Dermis blood vessel endothelial cell (primary cell): ENCODE data around the gene HCN2. TPM values are rescaled to one million over a fixed set of nuclear protein-coding genes. Genes with fewer than 3 reads are reported as not detected.
A peak's percentile ranks its signal among the peaks of the same experiment; 100 is the strongest.

Source experiments
- DNase-seq: peaks from one replicate; pipeline ENCODE4 v3.0.0; 2010
- total RNA-seq: library from RNA; depleted of rRNA; stranded (reverse); fragments of >200 nt; gene quantifications from 2 replicates; pipeline ENCODE4 v1.2.3, GENCODE V29; 2014

Gene HCN2
- total RNA-seq, result 0.34 and 0.70 TPM in 2 replicates

DNA sequence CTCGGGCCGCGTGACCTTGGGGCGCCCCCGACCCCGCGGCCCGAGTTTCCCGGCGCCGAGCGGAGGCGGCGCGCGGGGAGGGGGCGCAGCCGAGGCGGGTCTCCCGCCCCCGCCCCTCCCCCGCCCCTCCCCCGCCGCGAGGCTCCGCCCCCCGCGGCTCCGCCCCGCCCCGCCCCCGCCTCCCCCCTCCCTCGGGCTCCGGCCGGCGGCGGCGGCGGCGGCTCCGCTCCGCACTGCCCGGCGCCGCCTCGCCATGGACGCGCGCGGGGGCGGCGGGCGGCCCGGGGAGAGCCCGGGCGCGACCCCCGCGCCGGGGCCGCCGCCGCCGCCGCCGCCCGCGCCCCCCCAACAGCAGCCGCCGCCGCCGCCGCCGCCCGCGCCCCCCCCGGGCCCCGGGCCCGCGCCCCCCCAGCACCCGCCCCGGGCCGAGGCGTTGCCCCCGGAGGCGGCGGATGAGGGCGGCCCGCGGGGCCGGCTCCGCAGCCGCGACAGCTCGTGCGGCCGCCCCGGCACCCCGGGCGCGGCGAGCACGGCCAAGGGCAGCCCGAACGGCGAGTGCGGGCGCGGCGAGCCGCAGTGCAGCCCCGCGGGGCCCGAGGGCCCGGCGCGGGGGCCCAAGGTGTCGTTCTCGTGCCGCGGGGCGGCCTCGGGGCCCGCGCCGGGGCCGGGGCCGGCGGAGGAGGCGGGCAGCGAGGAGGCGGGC lies at the start of gene HCN2:
Gene HCN2, plus strand, starts transcription at position 189 of the 703 bp plus-strand sequence. Its CDS starts 65 bp downstream, at position 254.
- DNase-seq, result no peak

DNA sequence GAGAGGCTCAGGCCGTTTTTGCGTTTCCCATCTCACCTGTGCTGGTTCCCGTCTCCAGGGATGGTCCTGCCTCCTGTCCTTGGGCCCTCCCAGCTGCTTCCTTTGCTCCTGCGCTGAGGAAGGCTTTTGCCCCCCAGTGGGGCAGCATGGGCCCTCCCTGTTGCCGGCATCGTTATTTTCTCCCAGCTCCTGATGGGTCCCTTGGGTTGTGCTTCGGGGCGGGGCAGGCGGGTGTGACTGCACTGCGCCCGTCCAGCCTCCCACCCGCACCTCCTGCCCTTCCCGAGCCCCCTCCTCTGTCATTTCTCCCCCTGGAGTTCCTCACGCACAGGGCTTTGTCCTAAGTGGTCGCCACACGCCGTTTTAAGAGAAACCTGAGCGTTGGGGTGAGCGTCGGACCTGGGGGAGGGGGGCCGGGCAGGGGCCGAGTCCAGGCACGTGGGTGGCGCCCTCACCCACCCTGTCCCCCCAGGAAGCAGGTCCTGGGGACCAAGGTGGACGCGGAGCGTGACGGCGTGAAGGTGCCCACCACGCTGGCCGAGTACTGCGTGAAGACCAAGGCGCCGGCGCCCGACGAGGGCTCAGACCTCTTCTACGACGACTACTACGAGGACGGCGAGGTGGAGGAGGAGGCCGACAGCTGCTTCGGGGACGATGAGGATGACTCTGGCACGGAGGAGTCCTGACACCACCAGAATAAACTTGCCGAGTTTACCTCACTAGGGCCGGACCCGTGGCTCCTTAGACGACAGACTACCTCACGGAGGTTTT lies 48.6 kb upstream of the HCN2 start:
- DNase-seq, result no peak

DNA sequence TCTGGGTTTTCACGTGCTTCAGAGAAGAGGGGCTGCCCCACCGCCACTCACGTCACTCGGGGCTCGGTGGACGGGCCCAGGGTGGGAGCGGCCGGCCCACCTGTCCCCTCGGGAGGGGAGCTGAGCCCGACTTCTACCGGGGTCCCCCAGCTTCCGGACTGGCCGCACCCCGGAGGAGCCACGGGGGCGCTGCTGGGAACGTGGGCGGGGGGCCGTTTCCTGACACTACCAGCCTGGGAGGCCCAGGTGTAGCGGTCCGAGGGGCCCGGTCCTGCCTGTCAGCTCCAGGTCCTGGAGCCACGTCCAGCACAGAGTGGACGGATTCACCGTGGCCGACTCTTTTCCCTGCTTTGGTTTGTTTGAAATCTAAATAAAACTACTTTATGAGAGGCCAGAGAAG lies 48.0 kb upstream of the HCN2 start:
- no peak for DNase-seq

DNA sequence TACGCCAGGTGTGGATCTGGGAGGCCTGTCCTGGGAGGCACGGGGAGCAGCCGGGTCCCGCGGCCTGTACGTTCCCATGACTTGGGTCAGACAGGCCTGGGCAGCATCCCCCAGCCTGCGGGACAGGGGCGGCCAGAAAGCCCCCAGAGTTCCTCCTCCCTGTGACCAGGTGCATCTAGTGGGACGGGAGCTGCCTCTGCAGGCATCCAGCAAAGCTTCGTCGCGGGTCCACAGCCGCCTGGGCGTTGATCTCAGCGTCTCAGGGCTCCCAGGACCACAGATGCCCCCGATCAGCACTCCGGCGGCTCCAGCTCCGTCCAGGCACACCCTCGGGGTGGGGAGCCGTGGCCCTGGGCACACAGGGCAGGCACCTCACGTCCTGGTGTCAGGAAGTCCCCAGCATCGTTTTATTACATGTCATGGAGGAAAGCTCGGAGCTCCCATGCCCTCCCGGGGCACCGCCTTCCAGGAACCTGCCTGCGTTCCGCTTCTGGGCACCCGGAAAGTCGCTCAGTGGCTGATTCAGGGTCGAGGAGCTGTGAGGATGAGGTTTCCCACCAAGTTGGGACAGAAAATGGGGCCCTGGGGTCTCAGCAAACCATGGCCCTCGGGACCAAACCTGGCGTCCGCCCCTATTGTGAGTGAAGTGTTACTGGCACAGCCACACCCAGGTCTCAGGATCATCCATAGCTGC lies 47.4 kb upstream of the HCN2 start:
- DNase-seq, result no peak

DNA sequence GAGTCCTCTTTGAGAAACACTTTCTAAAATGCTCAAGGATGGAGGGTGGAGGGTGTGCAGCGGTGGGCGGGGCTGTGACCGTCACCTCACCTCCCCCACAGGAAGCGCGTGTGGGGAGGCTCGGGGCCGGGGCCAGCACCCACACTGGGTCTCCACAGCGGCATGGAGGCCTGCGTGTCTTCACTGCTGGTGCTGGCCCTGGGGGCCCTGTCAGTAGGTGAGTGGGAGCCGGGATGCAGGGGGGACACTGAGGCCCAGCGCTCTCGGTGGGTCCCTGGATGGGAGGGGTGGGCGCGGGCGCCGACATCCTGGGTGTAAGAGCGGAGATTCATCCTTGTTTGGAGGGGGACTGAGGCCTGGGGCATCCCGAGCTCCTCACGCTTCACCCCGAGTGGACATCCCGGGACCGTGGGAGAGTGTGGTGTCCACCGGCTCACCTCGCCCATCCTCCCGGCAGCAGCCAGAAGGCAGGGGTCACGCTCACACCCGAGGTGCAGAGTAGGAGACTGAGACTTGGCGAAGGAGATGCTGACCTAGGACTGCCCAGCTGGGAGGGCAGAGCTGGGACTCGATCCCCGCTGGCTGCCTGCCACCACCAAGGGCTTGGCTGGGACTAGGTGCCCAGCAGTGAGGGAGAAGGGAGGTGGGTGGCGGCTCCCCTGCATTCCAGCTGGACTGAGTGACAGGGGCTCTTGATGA lies 45.6 kb upstream of the HCN2 start, which contains the start of gene GZMM:
Gene GZMM, plus strand, starts transcription at position 144 of the 699 bp plus-strand sequence. Its CDS starts 19 bp downstream, at position 163.
- DNase-seq, result no peak

DNA sequence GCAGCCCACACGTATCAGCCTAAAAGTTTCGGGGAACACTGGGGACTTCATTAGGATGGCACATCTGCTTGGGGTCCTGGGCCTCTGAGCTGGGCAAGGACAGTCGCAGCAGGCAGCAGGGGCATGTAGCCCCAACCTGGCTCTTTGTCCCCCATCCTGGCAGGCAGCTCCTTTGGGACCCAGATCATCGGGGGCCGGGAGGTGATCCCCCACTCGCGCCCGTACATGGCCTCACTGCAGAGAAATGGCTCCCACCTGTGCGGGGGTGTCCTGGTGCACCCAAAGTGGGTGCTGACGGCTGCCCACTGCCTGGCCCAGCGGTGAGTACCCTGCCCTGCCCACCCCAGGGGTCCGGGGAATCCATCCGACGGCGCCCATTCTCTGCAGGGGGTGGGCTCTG lies 42.6 kb upstream of the HCN2 start:
- DNase-seq, result no peak

DNA sequence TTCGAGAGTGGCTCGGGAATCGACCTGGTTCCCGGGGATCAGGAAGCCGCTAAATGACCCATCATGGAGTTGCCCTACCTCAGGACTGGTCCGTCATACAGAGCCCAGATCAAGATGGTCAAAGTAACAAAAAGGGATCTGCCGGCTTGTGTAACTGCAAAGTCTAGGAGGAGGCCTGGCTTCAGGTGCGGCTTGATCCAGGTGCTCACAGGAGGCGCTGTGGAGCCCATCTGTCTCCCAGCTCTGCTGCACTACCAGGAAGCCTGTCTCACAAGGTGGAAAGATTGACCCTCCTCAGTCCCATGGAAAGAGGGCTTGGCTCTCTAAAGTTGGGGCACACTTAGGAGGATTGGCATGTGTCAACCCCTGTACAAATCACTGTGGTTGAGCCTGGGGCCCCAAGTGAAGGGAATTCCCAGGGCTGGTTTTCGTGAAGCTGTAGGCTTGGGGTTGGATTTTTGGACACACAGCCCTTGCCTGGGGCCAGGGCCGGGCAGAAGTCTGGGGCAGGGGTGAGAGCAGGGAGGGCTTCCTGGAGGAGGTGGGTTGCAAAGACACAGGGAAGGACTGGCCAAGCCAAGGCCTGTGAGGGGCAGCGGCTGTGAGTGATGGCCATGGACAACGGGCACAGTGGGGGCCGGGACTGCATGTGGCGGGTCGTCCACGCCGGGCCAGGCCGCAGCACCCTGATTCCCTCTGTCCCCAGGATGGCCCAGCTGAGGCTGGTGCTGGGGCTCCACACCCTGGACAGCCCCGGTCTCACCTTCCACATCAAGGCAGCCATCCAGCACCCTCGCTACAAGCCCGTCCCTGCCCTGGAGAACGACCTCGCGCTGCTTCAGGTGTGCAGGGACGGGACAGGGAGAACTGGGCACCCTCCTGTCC lies 41.6 kb upstream of the HCN2 start:
- no peak for DNase-seq

DNA sequence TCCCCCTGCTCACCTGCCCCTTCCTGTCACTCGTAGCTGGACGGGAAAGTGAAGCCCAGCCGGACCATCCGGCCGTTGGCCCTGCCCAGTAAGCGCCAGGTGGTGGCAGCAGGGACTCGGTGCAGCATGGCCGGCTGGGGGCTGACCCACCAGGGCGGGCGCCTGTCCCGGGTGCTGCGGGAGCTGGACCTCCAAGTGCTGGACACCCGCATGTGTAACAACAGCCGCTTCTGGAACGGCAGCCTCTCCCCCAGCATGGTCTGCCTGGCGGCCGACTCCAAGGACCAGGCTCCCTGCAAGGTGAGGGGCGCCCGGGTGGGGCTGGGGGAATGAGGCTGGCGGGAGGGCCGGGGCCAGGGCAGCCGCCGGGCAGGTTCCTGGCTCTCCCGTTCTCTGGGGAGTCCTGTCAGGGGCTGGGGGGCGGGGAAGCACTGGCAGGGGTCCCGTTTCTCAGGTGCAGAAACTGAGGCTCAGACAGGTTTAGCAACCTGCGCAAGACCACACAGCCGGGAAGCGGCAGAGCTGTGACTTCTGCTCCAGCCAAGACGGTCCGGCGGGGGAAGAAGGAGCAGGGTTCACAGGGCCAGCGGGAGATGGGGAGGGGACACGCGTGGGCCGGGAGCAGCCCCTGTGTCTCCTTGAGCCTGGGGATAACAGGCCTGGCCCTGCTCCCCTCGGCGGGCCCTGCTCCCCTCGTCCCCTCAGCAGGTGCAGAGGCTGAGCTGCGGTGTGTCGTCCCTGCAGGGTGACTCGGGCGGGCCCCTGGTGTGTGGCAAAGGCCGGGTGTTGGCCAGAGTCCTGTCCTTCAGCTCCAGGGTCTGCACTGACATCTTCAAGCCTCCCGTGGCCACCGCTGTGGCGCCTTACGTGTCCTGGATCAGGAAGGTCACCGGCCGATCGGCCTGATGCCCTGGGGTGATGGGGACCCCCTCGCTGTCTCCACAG lies 40.5 kb upstream of the HCN2 start:
- no peak for DNase-seq

DNA sequence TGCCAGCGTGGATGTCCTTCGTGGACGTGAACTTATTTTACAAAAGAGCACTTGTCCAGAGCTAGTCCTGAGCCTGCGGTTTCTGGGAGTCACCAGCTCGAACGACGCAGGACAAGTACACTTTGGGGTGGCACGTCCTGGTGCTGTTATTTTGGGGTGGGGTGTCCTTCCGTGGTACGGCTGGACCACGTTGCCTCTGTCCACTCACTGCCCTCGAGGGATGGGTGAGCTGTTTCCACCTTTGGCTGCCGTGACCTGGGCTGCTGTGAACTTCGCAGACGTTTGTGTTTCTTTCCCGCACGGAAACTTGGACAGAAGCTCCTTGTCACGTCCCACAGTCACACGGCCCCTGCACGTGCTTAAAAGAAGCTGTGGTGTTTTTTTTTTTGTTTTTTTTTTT lies 34.9 kb upstream of the HCN2 start:
- no peak for DNase-seq

DNA sequence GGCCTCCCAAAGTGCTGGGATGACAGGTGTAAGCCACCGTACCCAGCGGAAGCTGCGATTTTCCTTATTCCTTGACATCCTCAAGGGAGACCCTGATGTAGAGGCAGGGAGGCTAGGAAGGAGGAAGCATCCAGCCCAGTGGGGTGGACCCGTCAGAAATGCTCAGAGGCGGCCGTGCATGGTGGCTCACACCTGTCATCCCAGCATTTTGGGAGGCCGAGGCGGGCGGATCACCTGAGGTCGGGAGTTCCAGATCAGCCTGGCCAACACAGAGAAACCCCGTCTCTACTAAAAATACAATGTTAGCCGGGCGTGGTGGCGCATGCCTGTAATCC lies 34.2 kb upstream of the HCN2 start:
- no peak for DNase-seq

DNA sequence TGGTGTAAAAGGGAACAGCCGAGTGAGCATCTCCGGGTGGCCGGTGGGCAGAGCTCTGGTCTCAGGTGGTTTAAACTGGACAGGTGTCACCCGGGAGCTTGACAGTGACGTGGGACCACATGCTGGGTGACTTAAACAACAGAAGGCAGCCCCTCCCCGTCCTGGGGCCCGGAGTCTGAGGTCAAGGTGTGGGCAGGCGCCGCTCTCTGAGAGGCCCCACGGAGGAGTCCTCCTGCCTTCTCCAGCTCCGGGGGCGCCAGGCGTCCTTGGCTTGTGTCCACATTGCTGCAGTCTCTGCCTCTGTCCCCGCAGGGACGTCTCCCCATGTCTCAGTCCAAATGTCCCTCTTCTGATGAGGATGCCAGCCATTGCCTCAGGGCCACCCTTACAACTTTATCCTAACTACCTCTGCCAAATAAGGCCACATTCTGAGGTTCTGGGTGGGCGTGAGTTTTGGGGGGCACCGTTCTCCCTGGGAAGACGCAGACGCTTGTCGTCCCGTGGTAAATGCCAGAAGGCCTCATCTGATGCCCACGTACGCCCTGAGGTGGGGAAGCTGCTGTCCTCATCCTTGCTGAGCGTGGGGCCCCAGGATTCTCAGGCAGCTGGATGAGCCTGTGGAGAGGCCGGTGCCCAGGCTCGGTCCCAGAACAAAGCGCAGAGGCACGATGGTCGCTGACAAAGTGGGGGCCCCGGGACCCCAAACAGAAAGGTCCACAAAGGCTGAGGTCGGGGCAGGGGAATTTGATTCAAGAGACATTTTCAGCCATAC lies 32.9 kb upstream of the HCN2 start:
- no peak for DNase-seq

DNA sequence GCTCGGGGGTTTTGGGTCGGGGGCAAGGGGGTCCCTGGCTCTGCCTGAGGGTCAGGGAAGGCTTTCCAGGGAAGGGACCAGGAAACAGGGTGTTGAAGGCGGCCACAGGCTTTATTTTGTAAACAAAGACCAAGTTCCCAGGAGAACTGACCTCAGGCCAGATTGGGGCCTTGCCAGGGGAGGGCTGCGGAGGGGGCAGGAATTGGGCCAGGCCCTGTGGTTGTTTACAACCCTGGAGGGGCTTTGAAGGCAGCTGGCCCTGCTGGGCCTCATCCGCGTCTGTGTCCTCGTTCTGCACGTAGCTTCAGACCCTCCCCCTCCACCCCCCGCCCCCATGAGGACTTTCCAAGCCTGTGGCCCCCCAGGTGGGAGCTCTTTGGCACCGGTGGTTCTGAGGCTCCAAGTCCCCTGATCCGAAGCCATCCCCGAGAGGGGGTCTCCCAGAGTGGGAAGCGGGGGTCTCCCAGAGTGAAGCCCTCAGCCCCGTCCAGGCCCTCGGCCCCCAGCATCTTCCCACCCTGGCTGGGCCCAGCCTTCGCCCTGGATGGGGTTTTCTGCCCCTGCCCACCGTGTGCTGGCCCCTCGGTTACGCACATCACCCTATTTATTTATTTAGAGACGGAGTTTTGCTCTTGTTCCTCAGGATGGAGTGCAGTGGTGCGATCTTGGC lies 30.8 kb upstream of the HCN2 start:
- no peak for DNase-seq

DNA sequence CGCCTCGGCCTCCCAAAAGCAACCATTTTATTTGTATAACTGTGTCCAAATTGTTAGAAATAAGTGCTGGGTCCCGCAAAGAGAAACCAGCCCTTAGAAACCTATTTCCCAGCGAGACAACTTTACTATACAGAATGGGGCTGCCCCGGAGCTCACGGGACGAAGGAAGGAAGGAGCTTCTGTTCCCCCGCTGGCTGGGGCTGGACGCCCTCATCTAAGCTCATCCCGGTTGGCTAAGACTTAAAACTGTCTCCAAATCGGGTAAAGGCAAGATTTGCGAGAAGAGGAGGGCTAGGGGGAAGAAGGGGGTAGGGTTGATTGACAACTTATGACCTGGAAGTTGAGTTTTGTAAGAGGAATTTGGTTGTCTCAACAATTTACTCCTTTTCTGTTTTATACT lies 29.6 kb upstream of the HCN2 start:
- DNase-seq, result no peak

DNA sequence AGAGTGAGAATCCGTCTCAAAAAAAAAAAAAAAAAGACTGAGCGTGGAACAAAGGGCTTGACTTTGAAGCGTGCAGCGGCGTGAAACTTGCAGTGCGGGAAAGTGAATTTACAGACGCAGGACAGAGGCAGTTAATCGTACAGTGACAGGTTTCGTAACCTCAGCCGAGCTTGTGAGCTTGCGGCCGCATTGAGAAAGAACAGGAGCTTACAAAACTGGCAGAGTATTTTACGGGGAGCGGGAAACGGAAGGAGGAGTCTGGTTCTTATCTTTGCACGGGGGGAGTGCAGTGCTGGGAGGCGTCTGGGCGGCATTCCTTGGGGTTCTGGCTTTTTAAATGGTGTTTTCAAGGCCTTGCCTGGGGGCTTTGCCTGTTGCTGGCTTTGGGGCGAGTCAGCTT lies 23.3 kb upstream of the HCN2 start:
- no peak for DNase-seq

DNA sequence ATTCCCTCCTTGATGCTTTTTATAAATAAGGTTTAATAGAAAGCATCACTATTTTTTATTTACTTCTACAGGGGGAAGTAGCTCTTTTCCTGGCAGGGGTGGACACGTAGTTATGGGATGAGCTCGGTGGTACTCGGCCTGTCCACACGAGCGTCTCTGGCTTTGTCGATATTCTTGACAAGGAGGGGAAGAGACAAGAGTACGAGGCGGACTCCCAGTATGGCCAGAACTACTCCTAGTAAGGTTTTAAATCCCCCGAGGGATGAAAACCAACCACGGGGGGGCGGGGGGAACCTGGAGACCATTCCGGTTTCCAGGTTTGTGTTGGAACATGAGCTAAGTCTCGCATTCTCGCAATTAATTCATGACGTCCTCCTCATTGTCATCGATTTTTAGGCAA lies 22.8 kb upstream of the HCN2 start:
- DNase-seq, result no peak

DNA sequence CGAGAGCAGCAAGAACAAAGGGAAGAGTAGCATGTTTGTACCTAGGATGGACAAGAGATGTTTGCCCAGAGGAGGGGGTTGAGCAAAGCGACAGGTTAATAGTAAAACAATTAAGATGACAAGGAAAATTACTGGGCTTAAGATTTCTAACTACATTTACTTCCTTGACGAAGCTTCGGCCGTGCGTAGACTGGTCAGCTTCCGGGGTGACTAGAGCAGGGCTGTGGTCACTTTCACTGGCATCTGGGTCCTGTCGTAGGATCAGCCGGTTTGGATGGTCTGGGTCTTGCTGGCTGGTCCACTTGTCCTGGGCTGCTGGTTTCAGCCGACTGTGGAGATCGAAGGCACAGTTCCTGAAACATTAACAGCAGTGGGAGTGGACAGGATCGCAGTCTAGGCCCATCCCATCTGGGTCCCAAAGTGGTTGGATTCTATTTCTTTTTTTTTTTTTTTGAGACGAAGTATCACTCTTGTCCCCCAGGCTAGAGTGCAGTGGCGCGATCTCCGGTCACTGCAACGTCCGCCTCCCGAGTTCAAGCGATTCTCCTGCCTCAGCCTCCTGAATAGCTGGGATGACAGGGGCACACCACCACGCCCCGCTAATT lies 22.3 kb upstream of the HCN2 start:
- DNase-seq, result no peak

DNA sequence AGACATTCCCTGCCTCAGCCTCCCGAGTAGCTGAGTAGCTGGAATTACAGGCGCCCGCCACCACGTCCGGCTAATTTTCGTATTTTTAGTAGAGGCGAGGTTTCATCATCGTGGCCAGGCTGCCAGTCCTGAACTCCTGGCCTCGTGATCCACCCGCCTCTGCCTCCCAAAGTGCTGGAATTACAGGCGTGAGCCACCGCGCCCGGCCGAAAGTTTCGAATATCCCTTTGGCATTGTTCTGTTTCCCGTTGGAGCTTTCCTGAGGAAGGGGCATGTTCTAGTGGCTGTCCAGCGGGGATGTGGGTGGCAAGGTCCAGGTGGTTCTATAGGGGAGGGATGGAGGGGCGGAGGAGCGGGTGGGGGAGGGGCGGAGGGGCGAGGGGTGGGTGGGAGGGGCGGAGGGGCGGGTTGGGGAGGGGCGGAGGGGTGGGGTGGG lies 19.4 kb upstream of the HCN2 start:
- peak; percentile 60 for DNase-seq

DNA sequence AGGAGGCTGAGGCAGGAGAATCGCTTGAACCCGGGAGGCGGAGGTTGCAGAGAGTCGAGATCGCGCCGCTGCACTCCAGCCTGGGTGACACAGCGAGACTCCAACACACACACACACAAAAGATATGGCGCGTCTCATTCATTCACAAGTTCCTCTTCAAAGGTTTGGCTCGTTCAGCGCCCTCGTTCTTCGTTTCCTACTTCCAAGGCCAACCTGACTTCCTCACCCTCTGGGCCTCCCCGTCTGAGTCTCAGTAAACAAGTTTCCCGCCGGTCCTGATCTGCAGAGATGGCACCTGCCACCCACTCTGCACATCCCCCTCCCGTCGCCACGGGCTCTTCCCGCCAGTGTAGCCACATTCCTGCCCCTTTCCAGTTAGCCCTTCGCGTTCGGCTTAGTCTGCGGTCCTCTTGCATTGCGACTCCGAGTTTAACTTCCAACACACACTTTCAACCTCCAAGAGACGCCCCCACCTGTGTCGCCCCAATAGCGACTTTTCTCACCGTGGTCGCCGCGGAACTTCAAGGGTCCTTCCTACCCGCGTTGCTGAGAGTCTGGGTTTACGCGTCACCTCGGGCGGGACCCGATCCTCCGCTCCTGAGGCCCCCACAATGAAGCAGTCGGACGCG lies 18.6 kb upstream of the HCN2 start:
- peak; percentile 61 for DNase-seq
